AG04450 (cell line): ENCODE data around the gene IGF1. TPM values are rescaled to one million over a fixed set of nuclear protein-coding genes. Genes with fewer than 3 reads are reported as not detected.

Source experiments
- CTCF ChIA-PET: fragments of 300-600, 350-600 bp; formaldehyde crosslinking; extraction: SDS; loops from one replicate; lab custom pipeline; 2022; ENCODE audit warnings: antibody characterized with exemption, inconsistent platforms; lab: Charles Lee
- POLR2A ChIA-PET: fragments of 350-600 bp; formaldehyde crosslinking; extraction: SDS; loops from one replicate; lab custom pipeline; 2021; ENCODE audit warnings: antibody characterized with exemption, inconsistent platforms; lab: Yijun Ruan, JAX
- DNase-seq: peaks from one replicate; pipeline ENCODE4 v3.0.0-alpha.2; 2011; ENCODE audit warnings: low read depth, low spot score
- H3K27ac ChIP-seq: one replicate; pipeline ENCODE4 v1.5.1; 2012; ENCODE audit warnings: low read depth, low read length, control low read depth
- H3K27me3 ChIP-seq: one replicate; pipeline ENCODE4 v1.6.0; 2012; ENCODE audit warnings: low read length; ENCODE audit not compliant: control insufficient read depth, insufficient read depth
- H3K4me3 ChIP-seq: 2 replicates; pipeline ENCODE4 v1.5.1; 2011; ENCODE audit warnings: mild to moderate bottlenecking, low read depth, low read length, control low read depth
- H3K9me3 ChIP-seq: 2 replicates; pipeline ENCODE4 v1.5.1; 2012; ENCODE audit warnings: low read length; ENCODE audit not compliant: control insufficient read depth, insufficient read depth
- polyA plus RNA-seq: library from polyadenylated mRNA; depleted of rRNA; stranded (reverse); fragments of >200 nt; gene quantifications from 2 replicates; pipeline ENCODE4 v1.2.3, GENCODE V29; 2011
- TF ChIP-seq, protein P1 (sequence below): IDR thresholded peaks from 2 replicates; pipeline ENCODE4 v1.5.1; 2011; ENCODE audit warnings: low read depth, low read length, control low read depth, inconsistent platforms

Gene IGF1
- polyA plus RNA-seq, 1 experiment = 0.01 TPM

DNA sequence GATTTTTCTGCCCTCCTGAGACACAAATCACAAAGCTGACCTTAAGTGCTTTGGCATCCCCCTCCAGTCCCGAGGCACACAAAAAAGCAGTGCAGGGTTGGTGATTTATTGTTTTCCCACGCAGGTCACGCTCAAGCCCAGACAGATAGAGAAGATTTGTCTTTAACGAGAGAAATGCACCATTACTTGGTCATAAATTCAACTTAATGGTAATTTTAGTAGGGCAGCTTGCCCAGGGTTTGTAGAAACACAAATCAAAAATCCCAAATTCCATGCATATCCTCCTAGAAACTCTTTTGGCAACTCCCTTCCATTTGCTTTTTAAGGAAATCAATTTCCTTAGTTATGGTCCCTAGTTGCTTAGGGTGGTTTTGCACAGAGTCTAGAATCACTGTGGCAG lies 132.6 kb downstream of the IGF1 start:
- Histone ChIP-seq H3K27ac (no peak overlapping the region), H3K27me3 (no peaks in the 10 kb centered on the region), H3K4me3 (no peak overlapping the region), H3K9me3 (no peaks in the 10 kb centered on the region)
- no peak for DNase-seq
- POLR2A ChIA-PET = no interaction called here
- TF ChIP-seq, protein P1, sequence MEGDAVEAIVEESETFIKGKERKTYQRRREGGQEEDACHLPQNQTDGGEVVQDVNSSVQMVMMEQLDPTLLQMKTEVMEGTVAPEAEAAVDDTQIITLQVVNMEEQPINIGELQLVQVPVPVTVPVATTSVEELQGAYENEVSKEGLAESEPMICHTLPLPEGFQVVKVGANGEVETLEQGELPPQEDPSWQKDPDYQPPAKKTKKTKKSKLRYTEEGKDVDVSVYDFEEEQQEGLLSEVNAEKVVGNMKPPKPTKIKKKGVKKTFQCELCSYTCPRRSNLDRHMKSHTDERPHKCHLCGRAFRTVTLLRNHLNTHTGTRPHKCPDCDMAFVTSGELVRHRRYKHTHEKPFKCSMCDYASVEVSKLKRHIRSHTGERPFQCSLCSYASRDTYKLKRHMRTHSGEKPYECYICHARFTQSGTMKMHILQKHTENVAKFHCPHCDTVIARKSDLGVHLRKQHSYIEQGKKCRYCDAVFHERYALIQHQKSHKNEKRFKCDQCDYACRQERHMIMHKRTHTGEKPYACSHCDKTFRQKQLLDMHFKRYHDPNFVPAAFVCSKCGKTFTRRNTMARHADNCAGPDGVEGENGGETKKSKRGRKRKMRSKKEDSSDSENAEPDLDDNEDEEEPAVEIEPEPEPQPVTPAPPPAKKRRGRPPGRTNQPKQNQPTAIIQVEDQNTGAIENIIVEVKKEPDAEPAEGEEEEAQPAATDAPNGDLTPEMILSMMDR = no peak
- CTCF ChIA-PET = no interaction called here
